RWPE1 (cell line): ENCODE measurements around the gene PLA2G6.

ENCODE experiments used
- CTCF ChIA-PET: fragments of 350-600 bp; sonication (Branson Sonifier 250); formaldehyde crosslinking; extraction: SDS; loops from one replicate; lab custom pipeline; 2021; lab: Yijun Ruan, JAX
- POLR2A ChIA-PET: fragments of 400-600 bp; formaldehyde crosslinking; extraction: SDS; loops from one replicate; lab custom pipeline; 2020; ENCODE audit warnings: antibody characterized with exemption; ENCODE audit not compliant: low non-redundant PET; lab: Yijun Ruan, JAX
- DNase-seq: peaks from one replicate; pipeline ENCODE4 v3.0.0; 2012; ENCODE audit warnings: low spot score
- H3K27ac ChIP-seq: fragments of 450-650 bp; 2 replicates; pipeline ENCODE4 v1.5.1; 2017
- TF ChIP-seq, protein P1 (sequence below): fragments of 450-650 bp; conservative IDR thresholded peaks from 2 replicates; pipeline ENCODE4 v1.5.1; 2017; ENCODE audit warnings: low read depth, mild to moderate bottlenecking

PLA2G6 gene

DNA sequence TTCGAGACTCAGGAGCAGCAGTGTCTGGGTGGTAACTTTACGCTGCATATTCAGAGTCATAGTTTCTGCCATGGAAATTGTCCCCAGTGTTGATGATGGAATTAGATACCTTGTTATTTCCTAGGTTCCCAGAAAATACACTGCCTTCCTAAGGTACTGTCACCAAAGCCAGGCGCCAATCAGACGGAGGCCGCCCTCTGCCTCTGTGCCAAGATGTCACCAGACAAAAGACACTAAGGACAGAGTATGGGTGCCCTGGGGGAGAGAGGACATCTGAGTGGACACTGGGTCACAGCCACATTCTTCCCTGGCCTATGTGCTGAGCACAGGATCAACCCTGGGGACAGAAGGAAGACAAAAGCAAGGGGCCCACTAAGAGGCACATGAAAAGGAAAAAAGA, 11.2 kb downstream of the PLA2G6 start:
- peak overlapping the region; percentile 98 for H3K27ac ChIP-seq
- TF ChIP-seq, protein P1, sequence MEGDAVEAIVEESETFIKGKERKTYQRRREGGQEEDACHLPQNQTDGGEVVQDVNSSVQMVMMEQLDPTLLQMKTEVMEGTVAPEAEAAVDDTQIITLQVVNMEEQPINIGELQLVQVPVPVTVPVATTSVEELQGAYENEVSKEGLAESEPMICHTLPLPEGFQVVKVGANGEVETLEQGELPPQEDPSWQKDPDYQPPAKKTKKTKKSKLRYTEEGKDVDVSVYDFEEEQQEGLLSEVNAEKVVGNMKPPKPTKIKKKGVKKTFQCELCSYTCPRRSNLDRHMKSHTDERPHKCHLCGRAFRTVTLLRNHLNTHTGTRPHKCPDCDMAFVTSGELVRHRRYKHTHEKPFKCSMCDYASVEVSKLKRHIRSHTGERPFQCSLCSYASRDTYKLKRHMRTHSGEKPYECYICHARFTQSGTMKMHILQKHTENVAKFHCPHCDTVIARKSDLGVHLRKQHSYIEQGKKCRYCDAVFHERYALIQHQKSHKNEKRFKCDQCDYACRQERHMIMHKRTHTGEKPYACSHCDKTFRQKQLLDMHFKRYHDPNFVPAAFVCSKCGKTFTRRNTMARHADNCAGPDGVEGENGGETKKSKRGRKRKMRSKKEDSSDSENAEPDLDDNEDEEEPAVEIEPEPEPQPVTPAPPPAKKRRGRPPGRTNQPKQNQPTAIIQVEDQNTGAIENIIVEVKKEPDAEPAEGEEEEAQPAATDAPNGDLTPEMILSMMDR, result no peak
- CTCF ChIA-PET, result no interaction called here
- POLR2A ChIA-PET, result interaction anchor here (0.7 kb wide), 1 partner anchor 33 kb away, joined by 5 read pairs; no protein-coding TSS in a partner anchor
- DNase-seq, result no peak

DNA sequence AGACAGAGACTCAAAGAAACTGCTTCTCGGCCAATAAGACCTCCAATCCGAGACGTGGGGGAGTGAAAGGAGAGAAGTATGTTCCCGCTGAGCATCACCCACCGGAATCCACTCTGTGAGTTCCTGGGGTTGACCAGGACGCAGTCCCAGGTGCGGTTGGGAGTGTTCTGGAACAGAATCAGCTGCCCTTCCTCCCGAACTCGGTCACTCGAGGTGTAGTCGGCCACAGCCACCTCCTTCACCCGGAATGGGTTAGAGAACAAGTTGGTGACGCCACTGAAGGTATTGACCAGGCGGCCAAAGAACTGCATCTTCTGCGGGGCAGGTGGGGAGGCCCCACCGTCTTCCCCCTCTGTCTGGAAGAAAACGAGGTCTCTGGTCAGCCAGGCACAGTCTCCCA, 12.5 kb downstream of the PLA2G6 start:
- TF ChIP-seq, protein P1, result no peak
- ChIA-PET POLR2A (no interaction called here), CTCF (no interaction called here)
- no peak for DNase-seq
- peak overlapping the region; percentile 90 for H3K27ac ChIP-seq

DNA sequence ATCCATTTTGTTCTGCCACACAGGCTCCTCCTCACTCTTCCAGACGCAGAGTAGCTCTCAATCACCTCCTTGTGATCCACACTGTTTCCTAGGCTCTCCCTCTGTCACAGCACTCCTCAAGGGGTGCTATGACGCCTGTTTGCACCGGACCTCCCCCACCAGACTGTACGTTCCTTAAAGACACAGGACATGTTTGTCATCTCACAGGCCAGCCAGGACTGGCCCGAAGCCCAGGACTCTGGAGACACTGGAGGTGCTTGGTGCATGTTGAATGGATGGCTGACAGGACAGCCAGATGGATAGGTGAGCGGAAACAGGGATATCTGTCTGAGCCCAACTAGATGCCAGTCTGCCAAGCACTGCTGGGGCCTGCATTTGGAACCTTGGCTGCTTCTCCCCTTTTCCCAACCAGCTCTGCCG, 13.6 kb downstream of the PLA2G6 start:
- ChIA-PET POLR2A (no interaction called here), CTCF (no interaction called here)
- TF ChIP-seq, protein P1, result no peak
- no peak for DNase-seq
- peak overlapping the region; percentile 90 for H3K27ac ChIP-seq

DNA sequence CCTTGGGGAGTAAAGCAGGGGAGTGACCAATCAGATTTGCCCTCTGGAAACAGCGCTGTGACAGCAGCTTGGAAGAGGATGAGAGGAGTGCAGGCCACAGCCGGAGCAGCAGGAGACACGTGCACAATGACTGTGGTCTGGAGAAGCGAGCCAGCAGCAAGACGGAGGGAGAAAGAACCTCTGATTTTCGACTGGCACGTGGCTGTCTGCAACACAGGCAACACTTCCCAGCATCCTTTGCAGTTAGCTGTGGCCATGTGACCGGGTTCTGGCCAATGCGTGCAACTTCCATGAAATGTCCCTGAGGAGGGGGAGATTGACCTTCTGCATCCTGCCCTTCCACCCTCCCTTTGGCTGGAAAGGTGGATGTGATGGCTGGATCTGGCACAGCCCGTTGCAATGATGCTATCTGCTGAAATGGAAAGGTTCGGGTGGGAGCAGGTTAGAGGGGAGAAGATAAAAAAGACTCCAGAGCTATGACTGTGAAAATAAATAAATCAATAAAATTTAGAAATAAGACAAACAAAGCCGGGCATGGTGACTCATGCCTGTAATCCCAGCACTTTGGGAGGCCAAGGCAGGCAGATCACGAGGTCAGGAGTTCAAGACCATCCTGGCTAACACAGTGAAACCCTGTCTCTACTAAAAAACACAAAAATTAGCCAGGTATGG, 15.6 kb downstream of the PLA2G6 start:
- peak overlapping the region; percentile 90 for H3K27ac ChIP-seq
- ChIA-PET POLR2A (no interaction called here), CTCF (interaction anchor here (0.6 kb wide), 1 partner anchor 547 kb away, joined by 3 read pairs; no protein-coding TSS in a partner anchor)
- no peak for DNase-seq
- TF ChIP-seq, protein P1, result no peak

DNA sequence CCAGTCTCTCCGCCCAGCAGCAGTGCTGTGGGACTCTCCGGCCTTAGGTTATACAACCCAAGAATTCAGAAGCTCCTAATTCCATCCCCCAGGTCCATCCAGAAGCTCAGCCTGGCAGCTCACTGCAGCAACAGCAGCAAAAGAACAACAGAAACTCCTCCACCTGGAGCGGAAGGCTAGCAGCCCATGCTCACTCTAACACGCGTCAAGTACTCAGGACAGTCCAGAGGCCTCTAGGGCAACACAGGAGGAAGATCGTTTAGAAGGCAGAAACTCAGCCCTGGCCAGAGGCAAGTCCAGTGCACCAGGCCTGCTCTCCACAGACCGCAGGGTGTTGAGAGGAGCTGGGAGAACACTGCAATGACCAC, 17.1 kb downstream of the PLA2G6 start:
- ChIA-PET CTCF (no interaction called here), POLR2A (no interaction called here)
- H3K27ac ChIP-seq, result peak overlapping the region; percentile 90
- TF ChIP-seq, protein P1, result no peak
- no peak for DNase-seq

DNA sequence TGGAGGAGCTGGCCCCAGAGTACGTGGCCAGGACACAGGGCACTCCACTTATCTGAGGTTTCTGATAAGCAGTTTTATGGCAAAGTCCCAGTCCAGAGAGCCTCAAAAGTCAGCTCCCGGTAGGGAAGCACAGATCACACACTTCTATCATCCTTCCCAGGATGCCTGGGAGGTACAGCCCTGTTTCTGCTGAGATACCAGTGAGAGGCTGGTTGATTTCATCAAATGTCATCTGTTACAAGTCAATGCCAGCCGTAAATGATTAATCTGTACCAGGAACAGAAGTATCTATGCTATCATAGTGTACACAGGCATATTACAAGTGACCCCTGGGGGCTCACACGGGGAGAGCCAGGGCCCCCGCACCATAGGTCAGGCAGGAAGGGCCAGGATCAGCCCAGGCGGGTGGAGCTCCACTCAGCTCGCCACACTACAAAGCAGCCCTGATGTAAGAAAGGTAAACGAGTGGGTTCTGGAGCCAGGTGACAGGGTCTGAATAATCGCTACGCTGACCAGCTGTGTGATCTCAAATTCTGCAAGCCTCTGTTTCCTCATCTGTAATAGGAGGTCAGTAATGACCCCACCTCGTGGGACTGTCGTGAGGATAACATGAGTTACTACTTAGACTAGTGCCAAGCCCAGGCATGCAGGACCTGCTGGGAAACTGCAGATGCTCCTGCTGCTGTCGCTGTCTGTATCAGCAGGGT, 17.6 kb downstream of the PLA2G6 start:
- ChIA-PET POLR2A (no interaction called here), CTCF (no interaction called here)
- TF ChIP-seq, protein P1, result no peak
- peak overlapping the region; percentile 90 for H3K27ac ChIP-seq
- DNase-seq, result no peak
